Breast epithelium (tissue), 4 donors: ENCODE results near the gene DRICH1. TPM values are rescaled to one million over a fixed set of nuclear protein-coding genes. Genes with fewer than 3 reads are reported as not detected.
A peak's percentile ranks its signal among the peaks of the same experiment; 100 is the strongest.
"Not testable (repeated sequence)": the region's sequence is repeated elsewhere in the genome, so short reads cannot be mapped to it uniquely, and the experiment has no call there.

Source experiments
- DNase-seq, 2 donors: peaks; one replicate each; pipeline ENCODE4 v3.0.0-alpha.2; 2019; ENCODE audit warnings: low spot score in 2 of 2
- H3K27ac ChIP-seq, 2 donors: fragments of 200-600 bp; sonication (generic) in 1 of 2; one replicate each; pipeline ENCODE4 v1.5.1; 2016 to 2019; ENCODE audit warnings: mild to moderate bottlenecking in 1 of 2
- H3K27me3 ChIP-seq, 2 donors: fragments of 200-600 bp; sonication (generic) in 1 of 2; one replicate each; pipeline versions ENCODE4 v1.5.1 to v1.6.0; 2017 to 2019; ENCODE audit warnings: control low read depth in 1 of 2, mild to moderate bottlenecking in 1 of 2
- H3K36me3 ChIP-seq: fragments of 200-600 bp; one replicate; pipeline ENCODE4 v1.5.1; 2019
- H3K4me1 ChIP-seq, 2 donors: fragments of 200-600 bp; sonication (generic); one replicate each; pipeline ENCODE4 v1.5.1; 2016 to 2019; ENCODE audit warnings: control low read depth in 1 of 2
- H3K4me3 ChIP-seq, 3 donors: fragments of 200-600 bp; sonication (generic); 1 replicate in 2 of 3; 2 replicates in 1 of 3; pipeline ENCODE4 v1.5.1; 2016 to 2019; ENCODE audit warnings: mild to moderate bottlenecking in 3 of 3, moderate library complexity in 2 of 3
- H3K9me3 ChIP-seq, 2 donors: fragments of 200-600 bp; sonication (generic) in 1 of 2; one replicate each; pipeline ENCODE4 v1.5.1; 2016 to 2019; ENCODE audit warnings: control low read depth in 1 of 2
- POLR2A ChIP-seq: fragments of 450-650 bp; IDR thresholded peaks from one replicate; pipeline ENCODE4 v1.6.1; 2016; ENCODE audit warnings: antibody characterized with exemption, mild to moderate bottlenecking, moderate library complexity
- POLR2AphosphoS5 ChIP-seq, 3 donors: sonication (generic); formaldehyde crosslinking; IDR thresholded peaks; one replicate each; pipeline ENCODE4 v1.6.1; 2017; ENCODE audit warnings: antibody characterized with exemption in 3 of 3
- intact Hi-C: fragments of 100-400 bp; cut with DNase I; formaldehyde crosslinking; loops from one replicate; pipeline ENCODE4 v1.15.1; 2023; ENCODE audit warnings: low total_unique reads
- total RNA-seq, 3 donors: library from RNA; depleted of rRNA; stranded (reverse); fragments of >200 nt; gene quantifications; one replicate each; pipeline ENCODE4 v1.1.0, GENCODE V29; 2016
- TF ChIP-seq, protein P1 (sequence below), 3 donors: fragments of 450-650 bp; IDR thresholded peaks; one replicate each; pipeline ENCODE4 v1.5.1; 2016 to 2017; ENCODE audit warnings: antibody characterized with exemption in 3 of 3, mild to moderate bottlenecking in 3 of 3, moderate library complexity in 3 of 3

DRICH1 gene, protein sequence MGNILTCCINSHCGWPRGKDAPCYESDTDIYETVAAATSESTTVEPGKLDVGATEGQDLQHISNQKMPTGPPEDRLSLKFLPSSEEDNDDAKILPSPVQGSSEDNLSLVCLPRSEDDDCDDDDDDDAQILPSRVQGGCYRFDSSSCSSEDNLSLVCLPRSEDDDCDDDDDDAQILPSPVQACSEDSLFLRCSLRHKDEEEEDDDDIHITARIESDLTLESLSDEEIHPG
- 1 to 10 TPM in 2 of 3 donors, not detected in 1; 1.0 to 1.3 TPM for total RNA-seq

- TF ChIP-seq, protein P1, sequence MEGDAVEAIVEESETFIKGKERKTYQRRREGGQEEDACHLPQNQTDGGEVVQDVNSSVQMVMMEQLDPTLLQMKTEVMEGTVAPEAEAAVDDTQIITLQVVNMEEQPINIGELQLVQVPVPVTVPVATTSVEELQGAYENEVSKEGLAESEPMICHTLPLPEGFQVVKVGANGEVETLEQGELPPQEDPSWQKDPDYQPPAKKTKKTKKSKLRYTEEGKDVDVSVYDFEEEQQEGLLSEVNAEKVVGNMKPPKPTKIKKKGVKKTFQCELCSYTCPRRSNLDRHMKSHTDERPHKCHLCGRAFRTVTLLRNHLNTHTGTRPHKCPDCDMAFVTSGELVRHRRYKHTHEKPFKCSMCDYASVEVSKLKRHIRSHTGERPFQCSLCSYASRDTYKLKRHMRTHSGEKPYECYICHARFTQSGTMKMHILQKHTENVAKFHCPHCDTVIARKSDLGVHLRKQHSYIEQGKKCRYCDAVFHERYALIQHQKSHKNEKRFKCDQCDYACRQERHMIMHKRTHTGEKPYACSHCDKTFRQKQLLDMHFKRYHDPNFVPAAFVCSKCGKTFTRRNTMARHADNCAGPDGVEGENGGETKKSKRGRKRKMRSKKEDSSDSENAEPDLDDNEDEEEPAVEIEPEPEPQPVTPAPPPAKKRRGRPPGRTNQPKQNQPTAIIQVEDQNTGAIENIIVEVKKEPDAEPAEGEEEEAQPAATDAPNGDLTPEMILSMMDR (IDR thresholded peaks at IDR 0.05): no peak
- TF ChIP-seq POLR2AphosphoS5 (IDR thresholded peaks at IDR 0.05): no peak
- no peaks in the 10 kb centered on the region for H3K9me3 ChIP-seq
- no peaks in the 10 kb centered on the region for H3K36me3 ChIP-seq
- H3K27me3 ChIP-seq: no peaks in the 10 kb centered on the region
- H3K4me1 ChIP-seq: no peaks in the 10 kb centered on the region
- no peak within 1 kb of the TSS for H3K4me3 ChIP-seq
- no peak for DNase-seq
- intact Hi-C loops: no loop called here
- H3K27ac ChIP-seq: no peak within 1 kb of the TSS
Measured at GRCh38 chr22:23632178-23632577, at the start of gene DRICH1. Gene DRICH1, minus strand, starts transcription at chr22:23632321. Its CDS starts 298 bp downstream, at chr22:23632023.

GRCh38 chr22:23681026-23681809, 49.1 kb upstream of the DRICH1 start:
- Histone ChIP-seq H3K4me1 (no peaks in the 10 kb centered on the region), H3K9me3 (no peaks in the 10 kb centered on the region), H3K36me3 (no peaks in the 10 kb centered on the region), H3K27ac (no peak overlapping the region), H3K27me3 (no peaks in the 10 kb centered on the region), H3K4me3 (no peak overlapping the region)
- TF ChIP-seq POLR2A (no peak), POLR2AphosphoS5 (IDR thresholded peaks at IDR 0.05) (no peak)
- TF ChIP-seq, protein P1 (IDR thresholded peaks at IDR 0.05): no peak
- intact Hi-C loops: no loop called here
- DNase-seq: peak in 1 of 2 donors; percentile 47

- TF ChIP-seq POLR2AphosphoS5 (IDR thresholded peaks at IDR 0.05) (no peak), POLR2A (no peak)
- TF ChIP-seq, protein P1 (IDR thresholded peaks at IDR 0.05): no peak
- intact Hi-C loops: no loop called here
- Histone ChIP-seq H3K36me3 (no peaks in the 10 kb centered on the region), H3K4me1 (no peaks in the 10 kb centered on the region), H3K27me3 (no peaks in the 10 kb centered on the region), H3K9me3 (no peaks in the 10 kb centered on the region), H3K4me3 (no peak overlapping the region), H3K27ac (no peak overlapping the region)
- no peak for DNase-seq
Measured at GRCh38 chr22:23678133-23678532, 46.0 kb upstream of the DRICH1 start.

GRCh38 chr22:23677701-23677995, 45.5 kb upstream of the DRICH1 start:
- peak in 1 of 2 donors; percentile 30 for DNase-seq
- Histone ChIP-seq H3K36me3 (no peaks in the 10 kb centered on the region), H3K27ac (no peak overlapping the region), H3K9me3 (no peaks in the 10 kb centered on the region), H3K4me3 (no peak overlapping the region), H3K27me3 (no peaks in the 10 kb centered on the region), H3K4me1 (no peaks in the 10 kb centered on the region)
- intact Hi-C loops: no loop called here
- TF ChIP-seq, protein P1 (IDR thresholded peaks at IDR 0.05): no peak
- no peak for TF ChIP-seq POLR2A
- TF ChIP-seq POLR2AphosphoS5 (IDR thresholded peaks at IDR 0.05): no peak

- H3K4me1 ChIP-seq, intact Hi-C loops, H3K36me3 ChIP-seq, H3K9me3 ChIP-seq, H3K27ac ChIP-seq, H3K27me3 ChIP-seq, H3K4me3 ChIP-seq: not testable (repeated sequence)
- DNase-seq: peak in 1 of 2 donors; percentile 24
Measured at GRCh38 chr22:23676841-23677700, 45.0 kb upstream of the DRICH1 start.
